Stimulated activated CD8-positive, alpha-beta memory T cell treated with anti-CD3 and anti-CD28 coated beads, Interleukin-4, amount 100 ng/mL, for 1 hour (primary cell): ENCODE measurements around the gene OR13A1.
"Not testable (repeated sequence)": the region's sequence is repeated elsewhere in the genome, so short reads cannot be mapped to it uniquely, and the experiment has no call there.

Experiments used
- DNase-seq, 2 donors: peaks; one replicate each; pipeline ENCODE4 v3.0.0-alpha.2; 2020; ENCODE audit warnings: low read depth in 2 of 2, low spot score in 1 of 2

Gene OR13A1

GRCh38 chr10:45282061-45282460 is 33.3 kb downstream of the OR13A1 start:
- DNase-seq, result no peak

- no peak for DNase-seq
Measured at GRCh38 chr10:45280113-45280760, 35.2 kb downstream of the OR13A1 start.

- DNase-seq, result no peak
Measured at GRCh38 chr10:45279682-45280081, 35.7 kb downstream of the OR13A1 start.

GRCh38 chr10:45278860-45279498 is 36.4 kb downstream of the OR13A1 start:
- DNase-seq, result no peak

- DNase-seq, result not testable (repeated sequence)
Measured at GRCh38 chr10:45276146-45276545, 39.3 kb downstream of the OR13A1 start.

GRCh38 chr10:45274364-45274763 is 41.0 kb downstream of the OR13A1 start:
- DNase-seq, result no peak

- not testable (repeated sequence) for DNase-seq
Measured at GRCh38 chr10:45267777-45268176, 47.6 kb downstream of the OR13A1 start.

- DNase-seq, result no peak
Measured at GRCh38 chr10:45265996-45266395, 49.4 kb downstream of the OR13A1 start.

GRCh38 chr10:45261946-45262345 is 53.5 kb downstream of the OR13A1 start:
- no peak for DNase-seq

- no peak for DNase-seq
Measured at GRCh38 chr10:45261243-45261775, 54.1 kb downstream of the OR13A1 start.

- not testable (repeated sequence) for DNase-seq
Measured at GRCh38 chr10:45260635-45261034, 54.8 kb downstream of the OR13A1 start.

- not testable (repeated sequence) for DNase-seq
Measured at GRCh38 chr10:45259786-45260495, 55.5 kb downstream of the OR13A1 start.

GRCh38 chr10:45257600-45257999 is 57.8 kb downstream of the OR13A1 start:
- DNase-seq, result no peak

GRCh38 chr10:45256246-45256645 is 59.2 kb downstream of the OR13A1 start:
- DNase-seq, result no peak

- no peak for DNase-seq
Measured at GRCh38 chr10:45255706-45256105, 59.7 kb downstream of the OR13A1 start.

- DNase-seq, result no peak
Measured at GRCh38 chr10:45254892-45255291, 60.5 kb downstream of the OR13A1 start.

GRCh38 chr10:45253183-45253914 is 62.1 kb downstream of the OR13A1 start:
- no peak for DNase-seq
